Endothelial cell of umbilical vein (primary cell): ENCODE data around the gene SLC2A11.
"Not testable (repeated sequence)": the region's sequence is repeated elsewhere in the genome, so short reads cannot be mapped to it uniquely, and the experiment has no call there.

Experiments used
- CTCF ChIP-seq, 2 donors: IDR thresholded peaks; 1 replicate in 1 of 2; 2 replicates in 1 of 2; pipeline ENCODE4 v1.5.1; 2011; ENCODE audit warnings: low read length in 2 of 2, mild to moderate bottlenecking in 2 of 2, moderate library complexity in 2 of 2, control low read depth in 1 of 2, inconsistent platforms in 1 of 2, low read depth in 1 of 2; ENCODE audit not compliant: insufficient read depth in 1 of 2; ENCODE audit errors: extremely low read depth in 1 of 2
- EZH2 ChIP-seq: IDR thresholded peaks from 2 replicates; pipeline ENCODE4 v1.6.1; 2012; ENCODE audit warnings: borderline replicate concordance, low read depth, mild to moderate bottlenecking, moderate library complexity, low read length, inconsistent platforms; ENCODE audit not compliant: severe bottlenecking
- FOS ChIP-seq: IDR thresholded peaks from 2 replicates; pipeline ENCODE4 v1.6.1; 2011; ENCODE audit warnings: mild to moderate bottlenecking, low read length, moderate library complexity, borderline replicate concordance; ENCODE audit not compliant: insufficient read depth
- GATA2 ChIP-seq: IDR thresholded peaks from 2 replicates; pipeline ENCODE4 v1.7.0; 2011; ENCODE audit warnings: low read depth, mild to moderate bottlenecking, moderate library complexity, mixed read lengths, low read length; ENCODE audit not compliant: insufficient read length, insufficient read depth
- JUN ChIP-seq: IDR thresholded peaks from 2 replicates; pipeline ENCODE4 v1.6.1; 2011; ENCODE audit warnings: borderline replicate concordance, low read depth; ENCODE audit not compliant: insufficient read length, insufficient read depth
- MAX ChIP-seq: IDR thresholded peaks from 2 replicates; pipeline ENCODE4 v1.6.1; 2011; ENCODE audit not compliant: insufficient read depth, insufficient read length
- MYC ChIP-seq: IDR thresholded peaks from one replicate; pipeline ENCODE4 v1.6.1; 2011; ENCODE audit warnings: mild to moderate bottlenecking, low read depth, low read length
- POLR2A ChIP-seq: IDR thresholded peaks from 2 replicates; pipeline ENCODE4 v1.6.1; 2012; ENCODE audit warnings: low read depth, mild to moderate bottlenecking, control low read depth, low read length
- POLR2AphosphoS5 ChIP-seq: IDR thresholded peaks from 2 replicates; pipeline ENCODE4 v1.6.1; 2012; ENCODE audit warnings: low read depth, mild to moderate bottlenecking, control low read depth, low read length, moderate library complexity; ENCODE audit not compliant: insufficient read depth

- not testable (repeated sequence) for TF ChIP-seq MYC; CTCF (IDR thresholded peaks at IDR 0.05; ENCODE audit: extremely low read depth in 1 of 2, insufficient read depth in 1 of 2, low read depth in 1 of 2, low read length in 2 of 2); POLR2A; EZH2; GATA2; FOS; POLR2AphosphoS5; MAX; JUN
Measured at GRCh38 chr22:23860187-23860586, 2.5 kb downstream of the SLC2A11 start.
